HepG2 (cell line): ENCODE results near the gene OTUB2. TPM values are rescaled to one million over a fixed set of nuclear protein-coding genes. Genes with fewer than 3 reads are reported as not detected.

Experiments
- ADNP ChIP-seq: sonication (generic); formaldehyde crosslinking; IDR thresholded peaks from 2 replicates; pipeline ENCODE4 v1.4.0; 2020; ENCODE audit warnings: missing genetic modification reagents
- ATF7-NPFF ChIP-seq: sonication (generic); formaldehyde crosslinking; IDR thresholded peaks from 2 replicates; pipeline ENCODE4 v1.8.1; 2023; ENCODE audit warnings: mild to moderate bottlenecking, low read depth, missing genetic modification reagents, moderate library complexity
- CCAR2 ChIP-seq: fragments of 200-400 bp; formaldehyde crosslinking; optimal IDR thresholded peaks from 2 replicates; pipeline ENCODE3; 2018; ENCODE audit warnings: low read depth, mild to moderate bottlenecking, low read length, moderate library complexity
- CENPX ChIP-seq: sonication (generic); formaldehyde crosslinking; IDR thresholded peaks from 2 replicates; pipeline ENCODE4 v1.9.0; 2021; ENCODE audit warnings: mild to moderate bottlenecking, missing genetic modification reagents, moderate library complexity
- DNMT3B ChIP-seq: conservative IDR thresholded peaks from 2 replicates; pipeline ENCODE4 v1.6.1; 2016; ENCODE audit warnings: missing biosample characterization, control low read depth
- LCORL ChIP-seq, 2 experiments: fragments of 450-650 bp in 1 of 2; sonication (generic) in 1 of 2; formaldehyde crosslinking in 1 of 2; IDR thresholded peaks; 2 replicates each; pipeline versions ENCODE4 v1.5.0 to v1.6.1; 2017 to 2020; ENCODE audit warnings: antibody characterized with exemption in 1 of 2, missing genetic modification reagents in 1 of 2
- MAFF ChIP-seq: IDR thresholded peaks from 2 replicates; pipeline ENCODE4 v1.6.1; 2011; ENCODE audit warnings: low read depth, low read length, improper control_type of control experiment
- MTA1 ChIP-seq: sonication (generic); formaldehyde crosslinking; IDR thresholded peaks from 2 replicates; pipeline ENCODE4 v1.4.0; 2020; ENCODE audit warnings: missing genetic modification reagents, mild to moderate bottlenecking, borderline replicate concordance
- NCOA5 ChIP-seq: sonication (generic); formaldehyde crosslinking; IDR thresholded peaks from 2 replicates; pipeline ENCODE4 v1.4.0; 2020; ENCODE audit warnings: missing genetic modification reagents
- PHF5A ChIP-seq: IDR thresholded peaks from one replicate; pipeline ENCODE4 v1.6.1; 2018; ENCODE audit warnings: low read depth, missing genetic modification reagents; ENCODE audit not compliant: unreplicated experiment
- SNRNP70 ChIP-seq: fragments of 200-400 bp; formaldehyde crosslinking; IDR thresholded peaks from 2 replicates; pipeline ENCODE4 v1.6.1; 2017; ENCODE audit warnings: mild to moderate bottlenecking, low read depth, low read length, moderate library complexity
- SRSF4 ChIP-seq: fragments of 200-400 bp; formaldehyde crosslinking; IDR thresholded peaks from one replicate; pipeline ENCODE4 v1.6.1; 2018; ENCODE audit warnings: mild to moderate bottlenecking, low read depth, low read length, moderate library complexity; ENCODE audit not compliant: poor library complexity, severe bottlenecking
- TBP ChIP-seq: sonication (generic); formaldehyde crosslinking; IDR thresholded peaks from 2 replicates; pipeline ENCODE4 v1.5.0; 2020; ENCODE audit warnings: missing genetic modification reagents
- ZFP90 ChIP-seq: sonication (generic); formaldehyde crosslinking; IDR thresholded peaks from 2 replicates; pipeline ENCODE4 v1.8.0; 2022; ENCODE audit warnings: missing genetic modification reagents, mild to moderate bottlenecking, inconsistent platforms, borderline replicate concordance
- ZNF224 ChIP-seq: sonication (generic); formaldehyde crosslinking; IDR thresholded peaks from 2 replicates; pipeline ENCODE4 v1.5.0; 2020; ENCODE audit warnings: mild to moderate bottlenecking, missing genetic modification reagents
- ZNF282 ChIP-seq: fragments of 450-650 bp; IDR thresholded peaks from 2 replicates; pipeline ENCODE4 v1.6.1; 2018; ENCODE audit not compliant: partially characterized antibody
- ZNF350 ChIP-seq: sonication (generic); formaldehyde crosslinking; IDR thresholded peaks from 2 replicates; pipeline ENCODE4 v1.4.0; 2020; ENCODE audit warnings: mild to moderate bottlenecking, low read depth, missing genetic modification reagents, borderline replicate concordance
- ZNF451 ChIP-seq: sonication (generic); formaldehyde crosslinking; IDR thresholded peaks from 2 replicates; pipeline ENCODE4 v1.5.0; 2020; ENCODE audit warnings: mild to moderate bottlenecking, missing genetic modification reagents
- ZNF543 ChIP-seq: sonication (generic); formaldehyde crosslinking; IDR thresholded peaks from 2 replicates; pipeline ENCODE4 v1.4.0; 2020; ENCODE audit warnings: mild to moderate bottlenecking, missing genetic modification reagents
- ZNF547 ChIP-seq: sonication (generic); formaldehyde crosslinking; IDR thresholded peaks from 2 replicates; pipeline ENCODE4 v1.5.1; 2020; ENCODE audit warnings: mild to moderate bottlenecking, missing genetic modification reagents
- ZNF746 ChIP-seq: sonication (generic); formaldehyde crosslinking; IDR thresholded peaks from 2 replicates; pipeline ENCODE4 v1.8.0; 2022; ENCODE audit warnings: mild to moderate bottlenecking, missing genetic modification reagents
- ZNF790 ChIP-seq: sonication (generic); formaldehyde crosslinking; IDR thresholded peaks from 2 replicates; pipeline ENCODE4 v1.8.0; 2022; ENCODE audit warnings: missing genetic modification reagents, mild to moderate bottlenecking, borderline replicate concordance
- polyA plus RNA-seq, 8 experiments: library from polyadenylated mRNA; depleted of rRNA in 3 of 8; stranded (reverse) in 7 of 8; unstranded in 1 of 8; fragments of >200 nt; fragmentation: Illumina TruSeq in 4 of 8; extraction: Trizol in 4 of 8; gene quantifications; 2 replicates each; pipeline versions ENCODE4 v1.2.1 to v1.2.3, GENCODE V29; 2011 to 2016; ENCODE audit warnings: low read depth in 4 of 8, missing spikeins in 1 of 8, mixed read lengths in 1 of 8; ENCODE audit not compliant: insufficient read depth in 1 of 8
- total RNA-seq, 5 experiments: library from RNA; depleted of rRNA; stranded (reverse); fragments of >200 nt; fragmentation: Illumina TruSeq; extraction: Trizol; gene quantifications; 2 replicates each; pipeline ENCODE4 v1.2.3, GENCODE V29; 2016; ENCODE audit warnings: low read depth in 1 of 5
- TF ChIP-seq, protein P1 (sequence below): sonication (generic); formaldehyde crosslinking; IDR thresholded peaks from 2 replicates; pipeline ENCODE4 v1.4.0; 2020; ENCODE audit warnings: mild to moderate bottlenecking, missing genetic modification reagents, borderline replicate concordance
- TF ChIP-seq, protein P2 (sequence below): IDR thresholded peaks from 2 replicates; pipeline ENCODE4 v1.6.1; 2016; ENCODE audit warnings: missing compliant biosample characterization, missing genetic modification reagents, borderline replicate concordance
- TF ChIP-seq, protein P3 (sequence below): sonication (generic); formaldehyde crosslinking; IDR thresholded peaks from 2 replicates; pipeline ENCODE4 v1.8.1; 2022; ENCODE audit warnings: mild to moderate bottlenecking, missing genetic modification reagents

OTUB2 gene
- total and polyA plus RNA-seq, 2 of the 13 experiments (the other 11 are each of a cell fraction or from before 2014, with no cell fraction given): 2.2 to 2.4 TPM

- TF ChIP-seq DNMT3B (CRISPR knock-in tag) (no peak), TBP (CRISPR knock-in tag) (no peak), ZNF350 (CRISPR knock-in tag) (no peak), MTA1 (CRISPR knock-in tag) (no peak), ZFP90 (CRISPR knock-in tag) (no peak), ZNF746 (CRISPR knock-in tag) (no peak), ZNF547 (CRISPR knock-in tag) (no peak), SNRNP70 (no peak), MAFF (no peak), ZNF224 (CRISPR knock-in tag) (no peak), ZNF282 (no peak), CENPX (CRISPR knock-in tag) (no peak), ZNF451 (CRISPR knock-in tag) (no peak), ZNF790 (no peak), ZNF543 (no peak), SRSF4 (no peak), NCOA5 (CRISPR knock-in tag) (no peak), PHF5A (CRISPR knock-in tag) (no peak), ADNP (CRISPR knock-in tag) (no peak), LCORL (IDR thresholded peaks at IDR 0.05) (no peak), LCORL (CRISPR knock-in tag; IDR thresholded peaks at IDR 0.05) (peak; percentile 54; the same call in 1 of the 2 replicates), CCAR2 (no peak), ATF7-NPFF (CRISPR knock-in tag) (no peak)
- TF ChIP-seq, protein P1, sequence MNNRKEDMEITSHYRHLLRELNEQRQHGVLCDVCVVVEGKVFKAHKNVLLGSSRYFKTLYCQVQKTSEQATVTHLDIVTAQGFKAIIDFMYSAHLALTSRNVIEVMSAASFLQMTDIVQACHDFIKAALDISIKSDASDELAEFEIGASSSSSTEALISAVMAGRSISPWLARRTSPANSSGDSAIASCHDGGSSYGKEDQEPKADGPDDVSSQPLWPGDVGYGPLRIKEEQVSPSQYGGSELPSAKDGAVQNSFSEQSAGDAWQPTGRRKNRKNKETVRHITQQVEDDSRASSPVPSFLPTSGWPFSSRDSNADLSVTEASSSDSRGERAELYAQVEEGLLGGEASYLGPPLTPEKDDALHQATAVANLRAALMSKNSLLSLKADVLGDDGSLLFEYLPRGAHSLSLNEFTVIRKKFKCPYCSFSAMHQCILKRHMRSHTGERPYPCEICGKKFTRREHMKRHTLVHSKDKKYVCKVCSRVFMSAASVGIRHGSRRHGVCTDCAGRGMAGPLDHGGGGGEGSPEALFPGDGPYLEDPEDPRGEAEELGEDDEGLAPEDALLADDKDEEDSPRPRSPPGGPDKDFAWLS: no peak
- TF ChIP-seq, protein P2, sequence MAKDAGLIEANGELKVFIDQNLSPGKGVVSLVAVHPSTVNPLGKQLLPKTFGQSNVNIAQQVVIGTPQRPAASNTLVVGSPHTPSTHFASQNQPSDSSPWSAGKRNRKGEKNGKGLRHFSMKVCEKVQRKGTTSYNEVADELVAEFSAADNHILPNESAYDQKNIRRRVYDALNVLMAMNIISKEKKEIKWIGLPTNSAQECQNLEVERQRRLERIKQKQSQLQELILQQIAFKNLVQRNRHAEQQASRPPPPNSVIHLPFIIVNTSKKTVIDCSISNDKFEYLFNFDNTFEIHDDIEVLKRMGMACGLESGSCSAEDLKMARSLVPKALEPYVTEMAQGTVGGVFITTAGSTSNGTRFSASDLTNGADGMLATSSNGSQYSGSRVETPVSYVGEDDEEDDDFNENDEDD (CRISPR knock-in tag): no peak
- TF ChIP-seq, protein P3, sequence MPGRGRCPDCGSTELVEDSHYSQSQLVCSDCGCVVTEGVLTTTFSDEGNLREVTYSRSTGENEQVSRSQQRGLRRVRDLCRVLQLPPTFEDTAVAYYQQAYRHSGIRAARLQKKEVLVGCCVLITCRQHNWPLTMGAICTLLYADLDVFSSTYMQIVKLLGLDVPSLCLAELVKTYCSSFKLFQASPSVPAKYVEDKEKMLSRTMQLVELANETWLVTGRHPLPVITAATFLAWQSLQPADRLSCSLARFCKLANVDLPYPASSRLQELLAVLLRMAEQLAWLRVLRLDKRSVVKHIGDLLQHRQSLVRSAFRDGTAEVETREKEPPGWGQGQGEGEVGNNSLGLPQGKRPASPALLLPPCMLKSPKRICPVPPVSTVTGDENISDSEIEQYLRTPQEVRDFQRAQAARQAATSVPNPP: no peak
Measured at GRCh38 chr14:94001501-94002396, 24.4 kb upstream of the OTUB2 start (continued).
